ENCODE results near the gene USP44.

USP44 gene

GRCh38 chr12:95505039-95505438 is 46.2 kb downstream of the USP44 start:
- Histone ChIP-seq H3K9me3 (ENCODE audit: insufficient read depth, low read length) (no peaks in the 10 kb centered on the region), H2AFZ (ENCODE audit: low read depth, low read length) (no peak overlapping the region), H3K9ac (ENCODE audit: low read length) (no peak overlapping the region), H3K79me2 (ENCODE audit: low read length) (peaks cover 16% of the 10 kb centered on the region), H3K4me2 (ENCODE audit: low read length) (no peak overlapping the region), H4K20me1 (ENCODE audit: insufficient read depth, low read length) (no peaks in the 10 kb centered on the region), H3K27ac (ENCODE audit: low read length) (no peak overlapping the region), H3K36me3 (replicated peaks; ENCODE audit: low read depth, low read length) (peaks cover 52% of the 10 kb centered on the region), H3K4me3 (ENCODE audit: low read length) (no peak overlapping the region), H3K4me1 (ENCODE audit: low read length) (no peaks in the 10 kb centered on the region), H3K27me3 (ENCODE audit: low read depth, low read length) (no peaks in the 10 kb centered on the region)
- TF ChIP-seq, protein P1, sequence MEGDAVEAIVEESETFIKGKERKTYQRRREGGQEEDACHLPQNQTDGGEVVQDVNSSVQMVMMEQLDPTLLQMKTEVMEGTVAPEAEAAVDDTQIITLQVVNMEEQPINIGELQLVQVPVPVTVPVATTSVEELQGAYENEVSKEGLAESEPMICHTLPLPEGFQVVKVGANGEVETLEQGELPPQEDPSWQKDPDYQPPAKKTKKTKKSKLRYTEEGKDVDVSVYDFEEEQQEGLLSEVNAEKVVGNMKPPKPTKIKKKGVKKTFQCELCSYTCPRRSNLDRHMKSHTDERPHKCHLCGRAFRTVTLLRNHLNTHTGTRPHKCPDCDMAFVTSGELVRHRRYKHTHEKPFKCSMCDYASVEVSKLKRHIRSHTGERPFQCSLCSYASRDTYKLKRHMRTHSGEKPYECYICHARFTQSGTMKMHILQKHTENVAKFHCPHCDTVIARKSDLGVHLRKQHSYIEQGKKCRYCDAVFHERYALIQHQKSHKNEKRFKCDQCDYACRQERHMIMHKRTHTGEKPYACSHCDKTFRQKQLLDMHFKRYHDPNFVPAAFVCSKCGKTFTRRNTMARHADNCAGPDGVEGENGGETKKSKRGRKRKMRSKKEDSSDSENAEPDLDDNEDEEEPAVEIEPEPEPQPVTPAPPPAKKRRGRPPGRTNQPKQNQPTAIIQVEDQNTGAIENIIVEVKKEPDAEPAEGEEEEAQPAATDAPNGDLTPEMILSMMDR (IDR thresholded peaks at IDR 0.05; ENCODE audit: low read depth, low read length), result no peak
- TF ChIP-seq EZH2phosphoT487 (IDR thresholded peaks at IDR 0.05; ENCODE audit: low read depth), result no peak

DNA sequence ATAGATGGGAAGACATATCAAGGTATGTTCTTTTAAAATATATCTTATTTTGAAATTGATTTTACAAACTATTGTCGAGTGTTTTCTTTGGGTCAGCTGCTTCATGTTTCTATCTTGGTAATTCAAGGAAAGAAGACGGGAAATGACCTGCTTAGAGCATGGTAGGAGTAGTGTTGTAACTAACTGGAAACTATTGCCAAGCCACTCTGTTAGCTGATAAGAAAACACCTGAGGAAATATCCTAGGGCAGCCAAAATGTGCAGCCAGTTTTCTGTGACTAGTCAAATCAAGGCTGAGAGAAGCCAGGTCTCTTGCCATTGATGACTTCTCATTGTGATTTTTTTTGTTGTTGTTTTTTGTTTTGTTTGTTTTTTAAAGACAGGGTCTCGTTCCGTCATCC is 47.1 kb downstream of the USP44 start:
- Histone ChIP-seq H3K4me3 (ENCODE audit: low read length) (no peak overlapping the region), H3K27ac (ENCODE audit: low read length) (no peak overlapping the region), H3K36me3 (replicated peaks; ENCODE audit: low read depth, low read length) (peaks cover 58% of the 10 kb centered on the region), H2AFZ (ENCODE audit: low read depth, low read length) (no peak overlapping the region), H3K27me3 (ENCODE audit: low read depth, low read length) (no peaks in the 10 kb centered on the region), H3K9ac (ENCODE audit: low read length) (no peak overlapping the region), H3K4me2 (ENCODE audit: low read length) (no peak overlapping the region), H3K4me1 (ENCODE audit: low read length) (no peaks in the 10 kb centered on the region), H3K79me2 (ENCODE audit: low read length) (peaks cover 23% of the 10 kb centered on the region), H3K9me3 (ENCODE audit: insufficient read depth, low read length) (no peaks in the 10 kb centered on the region), H4K20me1 (ENCODE audit: insufficient read depth, low read length) (no peaks in the 10 kb centered on the region)
- no peak for TF ChIP-seq EZH2phosphoT487 (IDR thresholded peaks at IDR 0.05; ENCODE audit: low read depth)
- TF ChIP-seq, protein P1 (IDR thresholded peaks at IDR 0.05; ENCODE audit: low read depth, low read length), result no peak

- Histone ChIP-seq H3K9me3 (ENCODE audit: insufficient read depth, low read length) (no peaks in the 10 kb centered on the region), H3K4me1 (ENCODE audit: low read length) (no peaks in the 10 kb centered on the region), H3K27ac (ENCODE audit: low read length) (no peak overlapping the region), H3K4me2 (ENCODE audit: low read length) (no peak overlapping the region), H3K4me3 (ENCODE audit: low read length) (no peak overlapping the region), H3K9ac (ENCODE audit: low read length) (no peak overlapping the region), H3K79me2 (ENCODE audit: low read length) (peaks cover 26% of the 10 kb centered on the region), H3K27me3 (ENCODE audit: low read depth, low read length) (no peaks in the 10 kb centered on the region), H4K20me1 (ENCODE audit: insufficient read depth, low read length) (no peaks in the 10 kb centered on the region), H2AFZ (ENCODE audit: low read depth, low read length) (no peak overlapping the region), H3K36me3 (replicated peaks; ENCODE audit: low read depth, low read length) (peaks cover 73% of the 10 kb centered on the region)
- TF ChIP-seq, protein P1 (IDR thresholded peaks at IDR 0.05; ENCODE audit: low read depth, low read length), result no peak
- TF ChIP-seq EZH2phosphoT487 (IDR thresholded peaks at IDR 0.05; ENCODE audit: low read depth), result no peak
Measured at GRCh38 chr12:95499772-95500171, 51.5 kb downstream of the USP44 start.

GRCh38 chr12:95498968-95499367 is 52.3 kb downstream of the USP44 start:
- no peak overlapping the region for H3K27ac ChIP-seq (ENCODE audit: low read length)
- peaks cover 71% of the 10 kb centered on the region for H3K36me3 ChIP-seq (replicated peaks; ENCODE audit: low read depth, low read length)
- peaks cover 26% of the 10 kb centered on the region for H3K79me2 ChIP-seq (ENCODE audit: low read length)

More at GRCh38 chr12:95498968-95499367, 52.3 kb downstream of the USP44 start:
- no peak overlapping the region for H3K9ac ChIP-seq (ENCODE audit: low read length)
- TF ChIP-seq EZH2phosphoT487 (IDR thresholded peaks at IDR 0.05; ENCODE audit: low read depth), result no peak
- TF ChIP-seq, protein P1 (IDR thresholded peaks at IDR 0.05; ENCODE audit: low read depth, low read length), result no peak
- no peak overlapping the region for H2AFZ ChIP-seq (ENCODE audit: low read depth, low read length)
- no peaks in the 10 kb centered on the region for H3K4me1 ChIP-seq (ENCODE audit: low read length)
- no peak overlapping the region for H3K4me2 ChIP-seq (ENCODE audit: low read length)
- no peaks in the 10 kb centered on the region for H4K20me1 ChIP-seq (ENCODE audit: insufficient read depth, low read length)
- no peaks in the 10 kb centered on the region for H3K9me3 ChIP-seq (ENCODE audit: insufficient read depth, low read length)
- H3K27me3 ChIP-seq (ENCODE audit: low read depth, low read length), result no peaks in the 10 kb centered on the region
- H3K4me3 ChIP-seq (ENCODE audit: low read length), result no peak overlapping the region

Data from OCI-LY3 (cell line).